IPS-NIHi7 (cell line): ENCODE measurements around the gene BARX2.
"Not testable (repeated sequence)": the region's sequence is repeated elsewhere in the genome, so short reads cannot be mapped to it uniquely, and the experiment has no call there.

Source experiments
- DNase-seq: peaks from one replicate; pipeline ENCODE4 v3.0.0; 2012; ENCODE audit warnings: mixed read lengths; ENCODE audit errors: extremely low spot score

The BARX2 gene, protein sequence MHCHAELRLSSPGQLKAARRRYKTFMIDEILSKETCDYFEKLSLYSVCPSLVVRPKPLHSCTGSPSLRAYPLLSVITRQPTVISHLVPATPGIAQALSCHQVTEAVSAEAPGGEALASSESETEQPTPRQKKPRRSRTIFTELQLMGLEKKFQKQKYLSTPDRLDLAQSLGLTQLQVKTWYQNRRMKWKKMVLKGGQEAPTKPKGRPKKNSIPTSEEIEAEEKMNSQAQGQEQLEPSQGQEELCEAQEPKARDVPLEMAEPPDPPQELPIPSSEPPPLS

DNA sequence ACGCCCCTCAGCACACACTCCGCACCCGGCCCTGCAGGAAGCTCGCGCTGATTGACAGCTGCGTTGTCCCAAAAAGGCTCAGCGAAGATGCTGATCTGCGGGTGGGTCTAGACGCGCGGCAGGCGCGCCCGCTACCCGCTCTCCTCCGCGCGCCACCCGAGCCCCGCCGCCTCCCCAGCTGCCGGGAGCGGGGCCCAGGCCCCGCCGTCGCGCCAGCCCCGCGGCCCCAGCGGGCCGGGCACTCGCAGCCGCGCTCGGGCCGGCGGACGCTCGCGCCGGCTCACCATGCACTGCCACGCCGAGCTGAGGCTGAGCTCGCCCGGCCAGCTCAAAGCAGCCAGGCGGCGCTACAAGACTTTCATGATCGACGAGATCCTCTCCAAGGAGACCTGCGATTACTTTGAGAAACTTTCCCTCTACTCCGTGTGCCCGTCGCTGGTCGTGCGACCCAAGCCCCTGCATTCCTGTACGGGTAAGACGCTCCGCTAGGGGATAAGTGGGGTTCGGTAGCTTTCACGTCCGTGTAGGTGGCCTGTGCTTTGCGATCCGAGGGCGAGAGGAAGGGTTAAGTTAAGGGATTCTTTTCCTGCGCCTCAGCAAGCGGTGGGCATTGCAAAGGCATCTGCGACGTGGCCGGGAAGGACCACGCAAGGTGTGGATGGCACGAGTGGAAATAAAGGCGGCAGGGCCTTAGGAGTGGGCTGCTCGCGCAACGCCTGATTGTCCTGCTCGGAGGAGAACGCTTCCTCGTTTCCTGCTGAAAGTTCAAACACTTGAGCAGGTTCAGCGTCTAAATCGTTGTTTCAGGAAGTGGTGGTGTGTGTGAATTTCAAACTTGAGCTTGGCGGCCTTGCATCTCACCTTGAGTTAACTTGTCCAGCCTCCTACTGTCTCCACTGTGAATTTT is at the start of gene BARX2:
BARX2 (plus strand) TSS at position 98 of the 907 bp plus-strand sequence; CDS start at position 286, 188 bp downstream.
- DNase-seq, result peak; percentile 77

DNA sequence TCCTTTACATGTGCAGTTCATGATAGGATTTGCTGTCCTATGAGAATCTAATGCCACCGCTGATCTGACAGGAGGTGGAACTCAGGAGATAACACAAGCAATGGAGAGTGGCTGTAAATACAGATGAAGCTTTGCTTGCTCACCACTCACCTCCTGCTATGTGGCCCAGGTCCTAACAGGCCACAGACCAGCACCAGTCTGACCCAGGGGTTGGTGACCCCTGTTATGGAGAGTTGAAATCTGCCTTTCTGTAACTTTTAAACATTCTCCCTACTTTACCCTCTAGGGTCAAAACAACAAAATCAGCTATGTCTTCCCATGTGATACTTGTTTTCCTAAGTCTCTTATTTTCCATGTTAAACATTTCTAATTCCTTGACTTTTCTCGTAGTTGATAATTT is 48.7 kb upstream of the BARX2 start:
- no peak for DNase-seq

- DNase-seq, result not testable (repeated sequence)
Measured at GRCh38 chr11:129327708-129328107, 47.9 kb upstream of the BARX2 start.

GRCh38 chr11:129328756-129329155 is 46.9 kb upstream of the BARX2 start:
- DNase-seq, result no peak

- no peak for DNase-seq
Measured at GRCh38 chr11:129331217-129331616, 44.4 kb upstream of the BARX2 start.

DNA sequence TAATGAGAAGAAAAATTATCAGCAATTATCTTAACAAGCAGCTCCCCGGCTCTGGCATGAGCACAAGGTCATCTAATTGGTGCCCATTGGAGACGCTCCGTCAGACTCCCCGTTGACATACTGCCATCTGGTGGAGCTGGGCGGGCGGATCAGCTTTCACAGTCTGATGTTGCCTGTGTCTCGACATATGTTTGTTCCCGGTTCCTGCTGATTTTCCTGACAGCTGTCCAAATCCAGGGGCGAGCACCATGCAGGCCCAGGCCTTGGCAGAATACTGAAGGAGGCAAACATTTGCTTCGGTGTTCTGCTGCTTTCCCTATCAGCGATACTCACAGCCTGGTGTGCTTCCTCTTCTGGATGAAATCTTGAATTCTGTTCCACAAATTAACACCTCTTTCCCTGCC is 43.8 kb upstream of the BARX2 start:
- DNase-seq, result peak; percentile 90

GRCh38 chr11:129333873-129334272 is 41.8 kb upstream of the BARX2 start:
- no peak for DNase-seq

DNA sequence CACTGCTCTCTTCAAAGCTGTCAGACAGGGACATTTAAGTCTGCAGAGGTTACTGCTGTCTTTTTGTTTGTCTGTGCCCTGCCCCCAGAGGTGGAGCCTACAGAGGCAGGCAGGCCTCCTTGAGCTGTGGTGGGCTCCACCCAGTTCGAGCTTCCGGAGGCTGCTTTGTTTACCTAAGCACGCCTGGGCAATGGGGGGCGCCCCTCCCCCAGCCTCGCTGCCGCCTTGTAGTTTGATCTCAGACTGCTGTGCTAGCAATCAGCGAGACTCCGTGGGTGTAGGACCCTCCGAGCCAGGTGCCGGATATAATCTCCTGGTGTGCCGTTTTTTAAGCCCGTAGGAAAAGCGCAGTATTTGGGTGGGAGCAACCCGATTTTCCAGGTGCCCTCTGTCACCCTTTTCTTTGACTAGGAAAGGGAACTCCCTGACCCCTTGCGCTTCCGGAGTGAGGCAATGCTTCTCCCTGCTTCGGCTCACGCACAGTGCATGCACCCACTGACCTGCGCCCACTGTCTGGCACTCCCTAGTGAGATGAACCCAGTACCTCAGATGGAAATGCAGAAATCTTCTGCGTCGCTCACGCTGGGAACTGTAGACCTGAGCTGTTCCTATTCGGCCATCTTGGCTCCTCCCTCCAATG is 31.2 kb upstream of the BARX2 start:
- DNase-seq, result not testable (repeated sequence)

GRCh38 chr11:129346916-129347315 is 28.7 kb upstream of the BARX2 start:
- no peak for DNase-seq

DNA sequence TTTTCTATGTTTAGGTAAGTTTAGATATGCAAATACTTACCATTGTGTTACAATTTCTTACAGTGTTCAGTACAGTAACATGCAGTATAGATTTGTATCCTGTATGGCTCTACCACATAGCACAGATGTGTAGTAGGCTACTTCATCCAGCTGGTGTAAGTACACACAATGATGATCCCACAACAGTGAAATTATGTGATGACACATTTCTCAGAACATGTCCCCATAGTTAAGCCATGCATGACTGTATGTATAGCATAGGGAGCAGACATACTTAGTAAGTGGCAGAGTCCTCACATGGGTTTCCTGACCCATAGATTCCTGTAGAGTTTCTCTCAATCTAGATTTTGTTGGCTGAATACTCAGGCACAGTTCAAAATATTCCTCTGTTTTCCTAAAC is 26.8 kb upstream of the BARX2 start:
- no peak for DNase-seq

DNA sequence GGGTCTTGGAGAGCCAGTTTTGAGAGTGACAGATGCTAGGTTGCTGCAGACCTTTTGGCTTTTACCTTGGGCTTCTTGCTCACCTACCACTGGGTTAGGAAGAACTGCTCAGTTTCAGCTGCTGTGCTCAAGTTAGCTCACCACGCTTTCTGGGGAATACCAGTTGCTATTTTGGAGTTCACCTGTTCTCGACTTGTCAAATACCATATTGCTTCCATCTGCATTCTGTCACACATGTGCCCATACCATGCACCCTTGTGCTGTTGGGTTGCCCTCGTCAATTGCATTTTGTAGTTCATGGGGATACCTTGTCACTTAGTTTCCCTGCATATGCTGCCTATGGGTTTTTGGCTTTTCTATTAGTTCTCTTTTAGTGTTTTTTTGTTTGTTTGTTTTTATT is 23.0 kb upstream of the BARX2 start:
- DNase-seq, result no peak

- no peak for DNase-seq
Measured at GRCh38 chr11:129354691-129355090, 21.0 kb upstream of the BARX2 start.

GRCh38 chr11:129359748-129360147 is 15.9 kb upstream of the BARX2 start:
- DNase-seq, result no peak

- DNase-seq, result peak; percentile 85
Measured at GRCh38 chr11:129364143-129364654, 11.4 kb upstream of the BARX2 start.

- DNase-seq, result no peak
Measured at GRCh38 chr11:129365816-129366215, 9.8 kb upstream of the BARX2 start.

DNA sequence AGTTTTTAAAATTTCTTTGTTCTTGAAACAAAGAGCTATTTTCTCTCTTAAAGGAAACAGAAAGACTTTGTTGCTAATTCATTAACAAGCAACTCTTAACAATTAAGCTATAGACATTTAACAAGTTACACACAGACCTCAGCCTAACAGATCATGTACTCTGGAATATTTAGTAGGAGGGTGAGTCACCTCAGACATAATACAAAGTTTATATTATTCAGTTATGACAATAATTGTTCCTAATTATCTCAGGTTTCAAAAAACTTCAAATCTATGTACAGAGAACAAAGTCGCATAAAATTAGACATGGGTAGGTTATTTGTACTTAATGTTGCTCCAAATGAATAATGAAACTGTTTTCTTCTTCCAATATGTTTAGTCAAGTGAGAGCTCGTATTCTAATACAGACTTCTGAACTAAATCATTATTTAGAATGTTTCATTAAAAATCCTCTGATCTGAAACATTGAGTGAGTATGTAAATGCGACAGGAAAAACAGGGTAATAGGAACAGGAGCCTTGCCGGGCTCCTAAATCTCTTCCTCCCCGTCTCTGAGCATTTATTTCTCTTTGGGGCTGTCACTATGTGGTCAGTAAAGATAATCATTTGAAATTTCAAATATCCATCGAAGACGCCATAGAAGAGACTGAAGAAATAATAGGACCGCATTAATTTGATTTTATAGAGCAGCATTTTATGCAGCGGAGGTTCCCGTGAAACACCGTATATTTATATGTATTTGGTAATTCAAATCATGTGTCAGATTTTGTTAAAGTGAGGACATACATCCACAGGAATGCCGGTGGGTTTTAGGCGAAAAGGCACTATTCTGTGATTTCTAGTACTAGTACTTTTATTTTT is 8.7 kb upstream of the BARX2 start:
- DNase-seq, result no peak

DNA sequence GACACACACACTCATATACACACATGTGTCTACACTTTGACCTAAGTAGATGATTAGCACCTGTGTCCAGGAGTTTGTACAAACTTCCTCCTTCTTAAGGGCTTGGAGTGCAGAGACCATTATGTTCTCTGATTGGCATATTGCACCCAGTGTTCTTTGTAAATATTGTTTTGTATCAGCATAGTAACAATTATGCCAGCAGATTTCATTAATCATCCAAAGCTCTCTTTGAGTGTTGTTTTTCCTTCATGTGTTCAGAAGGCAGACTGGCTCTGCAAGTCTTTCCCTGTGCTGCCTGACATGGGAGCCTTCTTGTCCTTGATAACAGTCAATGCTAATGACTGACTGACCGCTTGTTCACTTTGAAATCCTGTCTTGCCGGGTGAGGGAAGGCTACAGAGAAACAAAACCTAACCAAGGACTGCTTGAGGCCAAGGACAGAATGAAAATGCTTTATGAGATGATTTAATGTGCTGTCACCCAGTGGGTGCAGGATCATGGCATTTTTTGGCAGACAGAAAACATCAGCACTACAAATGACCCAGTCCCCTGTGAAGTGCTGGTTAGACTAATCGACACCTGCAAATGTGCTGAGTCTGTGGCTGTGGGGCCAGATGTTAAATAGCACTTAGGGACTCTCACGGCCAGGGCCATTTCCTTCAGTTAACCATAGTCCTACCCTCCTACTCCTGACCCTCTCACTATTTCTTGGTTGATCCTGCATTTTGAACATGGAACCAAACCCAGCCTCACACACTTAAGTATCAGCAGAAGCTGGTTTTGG is 6.6 kb upstream of the BARX2 start:
- no peak for DNase-seq

DNA sequence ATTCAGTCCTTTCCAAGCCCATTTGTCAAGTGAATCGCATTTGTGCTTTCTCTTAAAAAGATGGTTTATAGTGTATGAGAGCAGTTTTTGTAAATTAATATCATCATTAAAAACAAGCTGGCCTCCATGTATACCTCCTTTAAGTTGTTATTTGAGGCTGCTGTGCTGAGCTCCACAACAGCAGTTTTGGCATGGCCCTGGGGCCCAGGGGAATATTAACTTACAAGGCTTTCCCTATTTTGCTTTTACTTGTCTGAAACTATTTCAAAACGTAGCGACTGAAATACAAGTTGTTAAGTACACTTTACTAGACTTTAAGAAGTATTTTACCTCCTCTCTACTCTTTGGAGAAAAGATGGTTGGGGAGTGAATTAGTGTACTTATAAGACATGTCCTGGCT is 4.9 kb upstream of the BARX2 start:
- no peak for DNase-seq

GRCh38 chr11:129372609-129373488 is 2.8 kb upstream of the BARX2 start:
- peak; percentile 31 for DNase-seq
